Esophagus squamous epithelium (tissue), 5 donors: ENCODE measurements around the gene IL6R. TPM values are rescaled to one million over a fixed set of nuclear protein-coding genes. Genes with fewer than 3 reads are reported as not detected.

Experiments
- DNase-seq: peaks from one replicate; lab custom pipeline; 2025; lab: John Stamatoyannopoulos, UW
- H3K27ac ChIP-seq, 4 donors: fragments of 200-600 bp; sonication (generic); one replicate each; pipeline ENCODE4 v1.5.1; 2016 to 2019; ENCODE audit warnings: mild to moderate bottlenecking in 1 of 4
- H3K27me3 ChIP-seq, 4 donors: fragments of 200-600 bp; sonication (generic); 1 replicate in 3 of 4; 2 replicates in 1 of 4; pipeline versions ENCODE4 v1.5.1 to v1.6.0; 2017 to 2021; ENCODE audit warnings: antibody characterized with exemption in 1 of 4
- H3K36me3 ChIP-seq, 3 donors: fragments of 200-600 bp; sonication (generic); one replicate each; pipeline ENCODE4 v1.5.1; 2016 to 2019
- H3K4me1 ChIP-seq, 3 donors: fragments of 200-600 bp; sonication (generic); one replicate each; pipeline ENCODE4 v1.5.1; 2017 to 2019
- H3K4me3 ChIP-seq, 4 donors: fragments of 200-600 bp; sonication (generic); 1 replicate in 3 of 4; 2 replicates in 1 of 4; pipeline ENCODE4 v1.5.1; 2016 to 2019; ENCODE audit warnings: mild to moderate bottlenecking in 2 of 4, moderate library complexity in 1 of 4
- H3K9me3 ChIP-seq, 3 donors: fragments of 200-600 bp; sonication (generic); one replicate each; pipeline ENCODE4 v1.5.1; 2016 to 2019
- POLR2A ChIP-seq, 4 donors: fragments of 450-650 bp; IDR thresholded peaks; one replicate each; pipeline ENCODE4 v1.6.1; 2017; ENCODE audit warnings: antibody characterized with exemption in 4 of 4, mild to moderate bottlenecking in 4 of 4, moderate library complexity in 3 of 4
- WGBS, 2 donors: methylation state at CpG; one replicate each; pipeline ENCODE4 v1.1.5; 2018; 5-methylcytosine and 5-hydroxymethylcytosine counted together
- intact Hi-C: fragments of 100-400 bp; cut with DNase I; formaldehyde crosslinking; loops from one replicate; pipeline ENCODE4 v1.15.0; 2022
- total RNA-seq, 4 donors: library from RNA; depleted of rRNA; stranded (reverse); fragments of >200 nt; gene quantifications; one replicate each; pipeline ENCODE4 v1.1.0, GENCODE V29; 2016
- TF ChIP-seq, protein P1 (sequence below), 6 experiments: fragments of 450-650 bp in 4 of 6; fragments of 200-600 bp in 2 of 6; sonication (generic) in 2 of 6; IDR thresholded peaks; one replicate each; pipeline ENCODE4 v1.5.1; 2016 to 2019; ENCODE audit warnings: antibody characterized with exemption in 6 of 6, mild to moderate bottlenecking in 4 of 6, moderate library complexity in 4 of 6
- donor health status: DM: yes; HTN: yes; CAD: no.

Gene IL6R
- total RNA-seq, 4 donors from 2014 or later = 6.4 to 47.7 (median 8.1) TPM

DNA sequence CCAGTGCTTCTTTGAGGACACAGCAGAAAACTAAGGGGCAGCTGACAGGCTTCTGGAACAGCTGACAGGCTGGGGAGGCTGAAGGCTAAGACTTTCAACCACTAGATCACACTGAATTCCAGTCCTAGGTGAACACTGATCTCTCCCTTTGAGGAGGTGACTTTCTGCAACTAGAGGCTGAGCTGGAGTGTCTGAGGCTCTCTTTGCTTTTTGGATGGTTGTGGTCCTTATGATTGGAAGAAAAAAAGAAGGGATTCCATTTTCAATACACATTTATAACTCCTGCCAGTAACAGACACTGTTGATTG, 1.4 kb downstream of the IL6R start:
- intact Hi-C loops = loop anchor here (10.0 kb wide), 1 partner anchor 68 kb away; no protein-coding TSS in a partner anchor

DNA sequence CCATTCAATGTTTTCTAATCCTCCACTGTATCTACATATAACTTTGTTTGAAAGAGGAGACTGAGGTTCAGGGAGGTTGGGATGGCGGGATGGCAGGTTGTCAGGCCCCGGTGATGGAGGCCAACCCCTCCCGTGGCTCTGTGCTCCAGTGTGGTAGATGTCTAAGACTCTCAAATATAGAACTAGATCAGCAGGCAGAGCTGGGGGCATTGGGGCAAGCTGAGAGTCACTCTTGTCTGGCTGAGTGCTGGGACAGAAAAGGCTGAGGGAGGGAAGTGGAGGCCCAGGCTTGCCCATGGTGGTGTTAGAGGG, 1.7 kb downstream of the IL6R start:
- Histone ChIP-seq H3K4me1 (peaks cover 24 to 81% (median 42%) of the 10 kb centered on the region in 3 donors), H3K36me3 (no peaks in the 10 kb centered on the region), H3K27me3 (no peaks in the 10 kb centered on the region), H3K4me3 (peak overlapping the region in 3 of 4 donors; percentile 63 to 86 (median 68)), H3K27ac (peak overlapping the region; percentile 90 to 98 (median 94)), H3K9me3 (no peaks in the 10 kb centered on the region)
- intact Hi-C loops = loop anchor here (10.0 kb wide), 1 partner anchor 68 kb away; no protein-coding TSS in a partner anchor
- DNase-seq = no peak
- no peak for TF ChIP-seq POLR2A (IDR thresholded peaks at IDR 0.05)
- TF ChIP-seq, protein P1, sequence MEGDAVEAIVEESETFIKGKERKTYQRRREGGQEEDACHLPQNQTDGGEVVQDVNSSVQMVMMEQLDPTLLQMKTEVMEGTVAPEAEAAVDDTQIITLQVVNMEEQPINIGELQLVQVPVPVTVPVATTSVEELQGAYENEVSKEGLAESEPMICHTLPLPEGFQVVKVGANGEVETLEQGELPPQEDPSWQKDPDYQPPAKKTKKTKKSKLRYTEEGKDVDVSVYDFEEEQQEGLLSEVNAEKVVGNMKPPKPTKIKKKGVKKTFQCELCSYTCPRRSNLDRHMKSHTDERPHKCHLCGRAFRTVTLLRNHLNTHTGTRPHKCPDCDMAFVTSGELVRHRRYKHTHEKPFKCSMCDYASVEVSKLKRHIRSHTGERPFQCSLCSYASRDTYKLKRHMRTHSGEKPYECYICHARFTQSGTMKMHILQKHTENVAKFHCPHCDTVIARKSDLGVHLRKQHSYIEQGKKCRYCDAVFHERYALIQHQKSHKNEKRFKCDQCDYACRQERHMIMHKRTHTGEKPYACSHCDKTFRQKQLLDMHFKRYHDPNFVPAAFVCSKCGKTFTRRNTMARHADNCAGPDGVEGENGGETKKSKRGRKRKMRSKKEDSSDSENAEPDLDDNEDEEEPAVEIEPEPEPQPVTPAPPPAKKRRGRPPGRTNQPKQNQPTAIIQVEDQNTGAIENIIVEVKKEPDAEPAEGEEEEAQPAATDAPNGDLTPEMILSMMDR (IDR thresholded peaks at IDR 0.05) = no peak
- 14 to 48% methylated on average over 3 of the region's 3 CpGs for WGBS, 2 donors

More for the DNA sequence above, 1.4 kb downstream of the IL6R start:
- DNase-seq = no peak
- TF ChIP-seq POLR2A (IDR thresholded peaks at IDR 0.05) = no peak
- TF ChIP-seq, protein P1 (IDR thresholded peaks at IDR 0.05) = no peak
- H3K4me3 ChIP-seq = peak overlapping the region; percentile 63 to 86 (median 66)
- no peaks in the 10 kb centered on the region for H3K36me3 ChIP-seq
- H3K27ac ChIP-seq = peak overlapping the region; percentile 90 to 98 (median 94)
- peaks cover 24 to 78% (median 42%) of the 10 kb centered on the region in 3 donors for H3K4me1 ChIP-seq
- H3K9me3 ChIP-seq = no peaks in the 10 kb centered on the region
- H3K27me3 ChIP-seq = no peaks in the 10 kb centered on the region

DNA sequence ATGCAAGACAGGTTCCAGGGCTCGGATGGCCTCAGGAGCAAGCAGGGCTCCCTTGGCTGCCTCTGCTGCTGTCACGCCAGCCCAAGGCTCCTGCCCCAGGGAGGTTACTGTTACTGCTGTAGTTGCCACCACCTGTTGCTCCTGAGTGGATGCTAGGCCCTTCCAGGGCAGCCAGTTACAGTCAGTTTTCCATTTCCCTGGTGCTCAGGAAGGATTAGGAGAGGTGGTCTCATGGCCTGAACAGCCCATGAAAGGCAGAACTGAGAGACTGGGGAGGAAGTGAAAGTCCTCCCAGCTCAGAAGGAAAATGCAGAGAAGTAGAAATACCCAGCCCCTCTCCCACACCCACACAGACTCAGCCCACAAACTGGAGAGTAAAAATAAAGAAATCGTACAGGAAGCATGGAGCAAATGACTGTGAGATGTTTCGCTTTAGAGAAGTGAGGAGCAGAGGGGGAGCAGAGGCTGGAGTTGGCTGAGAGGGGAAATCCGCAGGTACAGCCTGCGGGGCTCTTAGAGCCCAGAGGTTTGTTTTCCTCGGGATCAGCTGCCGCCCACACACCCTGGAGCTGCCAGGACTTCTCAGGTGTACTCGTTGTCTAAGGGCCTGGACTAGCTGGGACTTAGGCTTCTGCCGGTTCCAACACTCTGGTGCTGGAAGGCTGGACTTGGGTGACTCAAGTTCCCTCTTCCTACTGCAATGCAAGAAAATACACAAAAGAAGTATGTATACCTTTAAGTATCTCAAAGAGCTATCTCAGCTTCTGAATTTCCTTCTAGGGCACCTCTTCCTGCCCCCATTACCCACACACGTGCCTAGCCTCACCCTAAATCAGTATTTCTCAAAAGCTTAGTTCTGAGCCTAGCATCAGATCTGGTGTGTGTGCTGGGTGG, 2.3 kb downstream of the IL6R start:
- intact Hi-C loops = loop anchor here (10.0 kb wide), 1 partner anchor 67 kb away; no protein-coding TSS in a partner anchor

DNA sequence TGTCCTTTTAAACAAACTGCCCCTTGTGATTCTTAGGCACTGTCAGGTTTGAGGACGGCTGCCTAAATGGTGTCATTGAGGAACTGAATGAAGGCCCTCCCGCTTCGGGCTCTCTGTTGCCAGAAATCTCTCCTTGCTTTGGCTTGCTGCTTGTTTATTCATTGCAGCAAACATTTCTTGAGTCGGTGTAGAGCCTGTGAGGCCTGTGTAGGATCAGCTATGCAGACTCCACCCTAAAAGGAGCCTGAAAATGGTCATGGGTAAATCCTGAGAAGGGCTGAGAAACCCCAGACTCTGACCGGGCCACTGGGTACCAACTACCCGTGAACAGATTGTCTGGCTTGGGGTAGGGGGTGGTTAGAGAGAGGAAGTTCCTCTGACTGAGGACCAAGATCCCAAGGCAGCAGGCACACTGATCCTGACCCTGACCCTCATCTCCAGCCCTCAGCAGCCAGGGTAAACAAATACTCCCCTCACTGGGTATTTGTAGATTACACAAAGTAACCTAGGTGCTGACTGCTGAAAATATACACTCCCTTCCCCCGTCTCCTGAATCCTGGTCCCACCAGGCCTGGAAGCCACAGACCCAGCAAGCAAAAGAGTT, 3.1 kb downstream of the IL6R start:
- H3K27me3 ChIP-seq = no peaks in the 10 kb centered on the region
- no peak for DNase-seq
- peak overlapping the region; percentile 90 to 98 (median 94) for H3K27ac ChIP-seq
- H3K9me3 ChIP-seq = no peaks in the 10 kb centered on the region
- peaks cover 24 to 93% (median 42%) of the 10 kb centered on the region in 3 donors for H3K4me1 ChIP-seq
- intact Hi-C loops = loop anchor here (10.0 kb wide), 1 partner anchor 67 kb away; no protein-coding TSS in a partner anchor
- TF ChIP-seq, protein P1 (IDR thresholded peaks at IDR 0.05) = no peak
- no peak for TF ChIP-seq POLR2A (IDR thresholded peaks at IDR 0.05)
- peak overlapping the region in 3 of 4 donors; percentile 63 to 86 (median 68) for H3K4me3 ChIP-seq
- no peaks in the 10 kb centered on the region for H3K36me3 ChIP-seq
- WGBS, 2 donors = 16 to 33% methylated on average over 4 to 6 of the region's 7 CpGs

More for the DNA sequence above, 2.3 kb downstream of the IL6R start:
- no peaks in the 10 kb centered on the region for H3K9me3 ChIP-seq
- H3K36me3 ChIP-seq = no peaks in the 10 kb centered on the region
- H3K27me3 ChIP-seq = no peaks in the 10 kb centered on the region
- TF ChIP-seq POLR2A (IDR thresholded peaks at IDR 0.05) = peak in 1 of 4 donors; percentile 39
- TF ChIP-seq, protein P1 (IDR thresholded peaks at IDR 0.05) = no peak
- H3K4me1 ChIP-seq = peaks cover 24 to 86% (median 42%) of the 10 kb centered on the region in 3 donors
- H3K4me3 ChIP-seq = peak overlapping the region in 3 of 4 donors; percentile 63 to 86 (median 68)
- WGBS, 2 donors = 10 to 16% methylated on average over 5 to 7 of the region's 11 CpGs
- no peak for DNase-seq
- peak overlapping the region; percentile 90 to 98 (median 94) for H3K27ac ChIP-seq
